Kidney glomerular epithelial cell (primary cell): ENCODE data around the gene ZNF532.

Experiments
- DNase-seq: peaks from one replicate; lab custom pipeline; 2025; lab: John Stamatoyannopoulos, UW

ZNF532 gene

DNA sequence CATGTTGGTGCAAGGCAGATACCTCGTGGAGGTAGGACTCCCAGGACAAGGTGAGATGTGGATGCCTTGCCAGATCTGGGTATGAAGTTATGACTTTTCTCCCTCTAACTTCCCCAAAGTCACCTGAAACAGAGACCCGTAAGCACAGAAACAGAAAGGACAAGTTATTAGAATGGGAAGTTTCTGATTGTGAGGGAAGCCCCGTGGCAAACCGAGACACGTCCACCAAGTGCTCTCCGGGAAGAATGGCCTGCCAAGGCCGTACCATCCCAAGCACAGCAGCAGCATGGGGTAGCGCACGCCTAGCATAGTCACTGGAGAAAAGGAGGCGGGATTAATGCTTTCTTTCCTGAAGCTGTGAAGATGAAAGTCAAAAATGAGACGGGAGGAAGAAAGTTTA, 110.6 kb downstream of the ZNF532 start:
- no peak for DNase-seq

GRCh38 chr18:58975781-58976180, 111.1 kb downstream of the ZNF532 start:
- no peak for DNase-seq

- DNase-seq, result no peak
These were observed 112.5 kb downstream of the ZNF532 start for GRCh38 chr18:58977223-58977622.

DNA sequence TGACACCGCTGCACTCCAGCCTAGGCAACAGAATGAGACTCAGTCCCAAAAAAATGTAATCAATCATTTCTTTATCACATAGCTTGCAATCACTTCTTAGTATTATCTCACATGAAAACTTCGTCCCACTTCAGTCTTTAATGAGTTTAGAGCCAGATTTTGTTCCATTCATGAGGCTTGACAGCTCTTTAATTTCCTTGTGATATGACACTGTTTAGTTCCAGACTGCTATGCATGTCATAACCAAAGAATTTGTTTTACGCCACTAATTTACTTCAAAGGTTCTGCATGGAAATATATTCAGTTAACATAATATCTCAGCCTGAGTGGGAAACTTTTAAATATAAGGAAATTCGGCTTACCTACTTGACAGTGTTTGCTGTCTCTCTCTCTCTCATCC, 113.1 kb downstream of the ZNF532 start:
- no peak for DNase-seq

GRCh38 chr18:58978916-58979315, 114.2 kb downstream of the ZNF532 start:
- DNase-seq, result no peak

DNA sequence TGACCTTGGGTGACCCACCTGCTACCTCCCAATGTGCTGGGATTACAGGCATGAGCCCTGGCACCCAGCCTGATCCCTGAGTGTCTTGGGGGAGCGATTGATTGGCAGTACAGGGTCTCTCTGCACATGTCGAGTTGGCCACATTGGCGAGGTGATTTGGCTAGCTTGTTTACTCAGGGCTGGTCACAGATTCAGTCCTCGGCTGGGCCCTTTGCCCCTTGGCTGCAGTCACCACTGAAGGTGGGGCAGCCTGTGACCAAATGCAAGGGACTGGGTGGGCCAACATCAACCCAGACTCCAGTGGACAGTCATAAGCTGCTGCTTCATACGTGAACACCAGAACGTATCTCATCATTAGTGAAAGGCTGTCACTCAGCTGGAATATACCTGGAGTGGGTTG, 114.9 kb downstream of the ZNF532 start:
- no peak for DNase-seq

GRCh38 chr18:58980991-58981390, 116.3 kb downstream of the ZNF532 start:
- no peak for DNase-seq

DNA sequence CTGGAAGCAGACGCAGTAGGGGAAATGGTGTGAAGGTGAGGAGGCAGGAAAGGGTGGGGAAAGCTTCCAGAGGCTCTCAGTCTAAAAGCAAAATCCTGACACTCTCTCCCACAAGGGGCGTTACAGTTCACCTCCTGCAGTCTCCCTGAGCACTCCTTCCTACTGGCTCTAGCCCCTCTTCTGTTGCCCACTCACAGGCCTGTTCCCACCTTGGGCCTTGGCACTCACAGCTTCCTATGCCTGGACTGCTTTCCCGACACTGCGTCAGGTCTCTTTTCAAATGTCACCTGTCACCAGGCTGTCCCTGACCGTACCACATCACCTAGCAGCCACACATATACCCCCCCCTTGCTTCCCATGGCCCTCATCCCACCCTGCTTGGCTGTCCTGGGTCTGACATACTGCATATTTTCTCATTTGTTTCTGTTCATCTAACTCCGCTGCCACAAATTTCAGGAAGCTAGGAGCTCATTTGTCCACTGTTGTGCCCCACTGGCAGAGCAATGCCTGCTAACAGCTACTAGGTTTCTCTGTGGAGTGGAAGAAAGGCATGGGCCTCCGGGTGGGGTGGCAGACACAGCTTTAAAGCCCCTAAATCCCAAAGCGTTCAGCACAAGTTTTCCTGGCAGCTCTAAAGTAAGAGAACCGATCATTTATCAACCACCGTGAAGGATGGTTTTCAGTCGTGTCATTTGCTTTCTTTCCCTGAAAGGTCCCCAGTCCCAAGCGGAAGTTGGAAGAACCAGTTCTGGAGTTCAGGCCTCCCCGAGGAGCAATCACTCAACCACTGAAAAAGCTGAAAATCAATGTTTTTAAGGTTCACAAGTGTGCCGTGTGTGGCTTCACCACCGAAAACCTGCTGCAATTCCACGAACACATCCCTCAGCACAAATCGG, 118.8 kb downstream of the ZNF532 start:
- DNase-seq, result no peak

GRCh38 chr18:58988600-58988999, 123.9 kb downstream of the ZNF532 start:
- DNase-seq, result no peak

- no peak for DNase-seq
These were observed 124.6 kb downstream of the ZNF532 start for GRCh38 chr18:58989184-58989759.

- no peak for DNase-seq
These were observed 126.0 kb downstream of the ZNF532 start for GRCh38 chr18:58990720-58991119.

GRCh38 chr18:58991167-58991798, 126.6 kb downstream of the ZNF532 start:
- peak; percentile 26 for DNase-seq

DNA sequence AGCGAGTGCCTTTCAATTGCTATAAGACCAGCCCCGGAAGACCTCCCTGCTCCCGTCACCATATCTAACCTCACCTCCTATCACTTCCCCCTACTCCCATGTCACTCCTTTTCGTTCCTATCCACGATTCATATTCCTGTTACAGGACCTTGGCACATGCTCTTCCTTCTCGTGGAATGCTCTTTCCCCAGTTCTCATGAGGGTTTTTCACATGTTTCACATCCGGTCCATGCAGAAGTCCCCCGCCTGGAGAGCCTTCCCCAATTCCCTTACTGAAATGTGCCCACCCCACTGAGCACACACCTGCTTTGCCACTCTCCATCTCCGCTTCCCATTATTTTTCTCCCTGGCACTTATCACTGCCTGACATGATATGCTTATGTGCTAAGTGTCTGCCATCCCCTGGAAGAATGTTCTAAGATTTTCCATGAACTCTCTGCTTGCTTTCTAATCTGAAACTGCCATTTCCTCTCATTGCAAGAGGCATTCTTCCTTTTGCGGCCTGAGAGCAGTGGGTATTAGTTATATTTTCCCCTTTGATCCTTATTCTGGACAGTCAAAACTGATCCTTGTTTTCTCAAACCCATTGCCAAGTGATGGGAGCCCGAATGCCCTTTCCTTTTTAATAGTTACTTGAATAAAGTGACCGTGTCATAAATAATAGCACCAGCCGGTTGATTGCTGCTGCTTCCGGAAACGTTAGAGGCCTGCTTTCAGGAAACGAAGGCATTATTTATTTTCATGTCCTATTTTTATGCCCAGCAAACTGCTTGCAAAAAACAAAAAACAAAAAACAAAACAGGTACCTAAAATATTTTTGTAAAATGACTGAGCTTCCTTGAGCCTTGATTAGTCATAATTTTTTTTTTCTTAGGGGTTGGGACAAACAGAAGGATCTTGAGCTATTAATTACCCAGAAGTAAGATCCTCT, 127.9 kb downstream of the ZNF532 start:
- DNase-seq, result no peak

- DNase-seq, result peak; percentile 90
These were observed 128.6 kb downstream of the ZNF532 start for GRCh38 chr18:58993260-58993659.

DNA sequence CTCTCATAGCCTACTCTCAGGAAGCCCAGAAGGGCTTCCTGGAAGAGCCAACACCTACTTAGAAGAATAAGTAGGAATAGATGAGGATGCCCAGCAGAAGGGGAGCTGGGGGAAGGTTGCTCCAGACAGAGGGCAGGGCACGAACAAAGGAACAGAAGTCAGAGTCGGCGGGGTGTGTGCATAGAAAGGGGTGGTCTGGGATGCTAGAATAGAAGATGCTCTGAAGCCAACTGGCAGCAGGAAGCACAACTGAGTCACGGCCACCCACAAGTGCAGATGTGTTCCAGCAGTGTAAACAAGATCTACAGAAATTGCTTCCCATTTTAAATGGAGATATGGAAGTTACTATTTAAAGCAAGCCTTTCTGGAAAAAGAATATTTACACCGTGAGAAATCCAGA, 131.0 kb downstream of the ZNF532 start:
- DNase-seq, result no peak

GRCh38 chr18:58996131-58996641, 131.5 kb downstream of the ZNF532 start:
- DNase-seq, result no peak

- no peak for DNase-seq
These were observed 132.0 kb downstream of the ZNF532 start for GRCh38 chr18:58996696-58997095.

GRCh38 chr18:58997811-58998337, 133.2 kb downstream of the ZNF532 start:
- peak; percentile 25 for DNase-seq

DNA sequence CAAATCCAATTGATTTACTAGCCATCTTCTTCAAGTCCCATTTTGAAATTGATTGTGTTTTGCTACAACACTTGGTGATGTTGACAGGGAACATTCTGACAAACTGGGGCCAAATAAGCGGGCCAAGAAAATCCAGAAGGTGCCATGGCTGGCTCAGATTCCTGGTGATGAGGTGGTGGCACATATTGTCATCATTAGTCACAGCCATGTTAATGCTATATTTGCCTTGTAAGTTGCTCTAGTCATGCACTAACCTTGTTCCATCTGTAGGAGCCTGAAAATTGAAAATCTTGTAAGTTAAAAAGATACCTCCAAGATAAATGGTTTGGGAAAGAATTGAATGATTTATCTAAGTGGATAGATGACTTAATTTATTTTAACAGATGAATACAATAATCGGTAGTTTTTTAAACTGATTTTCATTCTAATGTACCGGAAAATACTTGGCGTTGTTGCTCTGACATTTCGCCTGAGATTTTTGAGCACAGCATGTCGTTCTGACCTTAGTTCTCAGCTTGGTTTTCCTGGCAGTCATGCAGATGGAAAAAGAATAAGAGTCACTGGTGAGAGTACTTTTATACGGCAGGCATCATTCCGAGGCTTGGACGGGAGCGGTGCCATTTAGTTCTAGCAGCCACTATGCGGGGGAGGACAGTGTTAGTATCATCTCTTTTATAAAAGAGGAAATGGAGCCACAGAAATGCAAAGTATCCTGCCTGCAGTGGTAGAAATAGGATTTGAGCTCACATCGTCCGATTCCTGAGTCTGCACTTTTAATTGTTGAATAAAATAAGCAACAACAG, 133.9 kb downstream of the ZNF532 start:
- DNase-seq, result peak; percentile 60

GRCh38 chr18:59001166-59001565, 136.5 kb downstream of the ZNF532 start:
- no peak for DNase-seq

- DNase-seq, result no peak
These were observed 137.0 kb downstream of the ZNF532 start for GRCh38 chr18:59001721-59002120.
